GM10248 (cell line): Measurements from ENCODE around the gene ZNF492.

Experiments
- CTCF ChIA-PET: fragments of 300-600 bp; sonication (Branson Sonifier 250); formaldehyde crosslinking; extraction: SDS; loops from one replicate; lab custom pipeline; 2021; ENCODE audit warnings: antibody characterized with exemption; lab: Yijun Ruan, JAX
- POLR2A ChIA-PET: fragments of 350-650 bp; sonication (Branson Sonifier 250); formaldehyde crosslinking; extraction: SDS; loops from one replicate; lab custom pipeline; 2020; ENCODE audit warnings: antibody characterized with exemption; lab: Yijun Ruan, JAX
- DNase-seq: peaks from one replicate; pipeline ENCODE4 v3.0.0; 2012; ENCODE audit errors: extremely low spot score
- TF ChIP-seq, protein P1 (sequence below): IDR thresholded peaks from 2 replicates; pipeline ENCODE4 v1.5.1; 2012; ENCODE audit warnings: mild to moderate bottlenecking, low read depth; ENCODE audit errors: extremely low read depth, missing control alignments, control extremely low read depth

Gene ZNF492

DNA sequence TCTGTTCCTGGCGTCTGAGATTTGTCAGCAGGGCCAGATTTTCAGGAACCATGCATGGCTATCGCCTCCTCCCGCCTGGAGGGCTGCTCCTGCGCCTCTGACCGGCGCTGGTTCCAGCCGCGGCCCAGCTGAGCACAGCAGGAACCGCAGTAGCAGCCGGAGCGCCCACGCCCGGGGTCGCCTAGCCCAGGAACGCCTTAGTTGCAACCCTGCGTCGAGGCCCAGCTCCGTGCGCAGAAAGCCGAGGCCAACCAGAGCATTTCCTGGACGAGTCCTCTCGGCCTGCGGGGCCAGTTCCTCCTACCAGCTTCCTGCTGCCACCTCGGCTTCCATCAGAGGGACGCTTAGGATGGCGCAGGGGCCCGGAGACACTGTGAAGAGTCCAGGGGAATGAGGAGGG lies 74.9 kb downstream of the ZNF492 start:
- ChIA-PET POLR2A (no interaction called here), CTCF (no interaction called here)
- TF ChIP-seq, protein P1, sequence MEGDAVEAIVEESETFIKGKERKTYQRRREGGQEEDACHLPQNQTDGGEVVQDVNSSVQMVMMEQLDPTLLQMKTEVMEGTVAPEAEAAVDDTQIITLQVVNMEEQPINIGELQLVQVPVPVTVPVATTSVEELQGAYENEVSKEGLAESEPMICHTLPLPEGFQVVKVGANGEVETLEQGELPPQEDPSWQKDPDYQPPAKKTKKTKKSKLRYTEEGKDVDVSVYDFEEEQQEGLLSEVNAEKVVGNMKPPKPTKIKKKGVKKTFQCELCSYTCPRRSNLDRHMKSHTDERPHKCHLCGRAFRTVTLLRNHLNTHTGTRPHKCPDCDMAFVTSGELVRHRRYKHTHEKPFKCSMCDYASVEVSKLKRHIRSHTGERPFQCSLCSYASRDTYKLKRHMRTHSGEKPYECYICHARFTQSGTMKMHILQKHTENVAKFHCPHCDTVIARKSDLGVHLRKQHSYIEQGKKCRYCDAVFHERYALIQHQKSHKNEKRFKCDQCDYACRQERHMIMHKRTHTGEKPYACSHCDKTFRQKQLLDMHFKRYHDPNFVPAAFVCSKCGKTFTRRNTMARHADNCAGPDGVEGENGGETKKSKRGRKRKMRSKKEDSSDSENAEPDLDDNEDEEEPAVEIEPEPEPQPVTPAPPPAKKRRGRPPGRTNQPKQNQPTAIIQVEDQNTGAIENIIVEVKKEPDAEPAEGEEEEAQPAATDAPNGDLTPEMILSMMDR: no peak
- no peak for DNase-seq
